ENCODE measurements around the gene ZBTB2. TPM values are rescaled to one million over a fixed set of nuclear protein-coding genes. Genes with fewer than 3 reads are reported as not detected.
"Not testable (repeated sequence)": the region's sequence is repeated elsewhere in the genome, so short reads cannot be mapped to it uniquely, and the experiment has no call there.

The ZBTB2 gene
- total and polyA plus RNA-seq, 7 experiments from 2014 or later = 13.8 to 26.7 (median 25.5) TPM

DNA sequence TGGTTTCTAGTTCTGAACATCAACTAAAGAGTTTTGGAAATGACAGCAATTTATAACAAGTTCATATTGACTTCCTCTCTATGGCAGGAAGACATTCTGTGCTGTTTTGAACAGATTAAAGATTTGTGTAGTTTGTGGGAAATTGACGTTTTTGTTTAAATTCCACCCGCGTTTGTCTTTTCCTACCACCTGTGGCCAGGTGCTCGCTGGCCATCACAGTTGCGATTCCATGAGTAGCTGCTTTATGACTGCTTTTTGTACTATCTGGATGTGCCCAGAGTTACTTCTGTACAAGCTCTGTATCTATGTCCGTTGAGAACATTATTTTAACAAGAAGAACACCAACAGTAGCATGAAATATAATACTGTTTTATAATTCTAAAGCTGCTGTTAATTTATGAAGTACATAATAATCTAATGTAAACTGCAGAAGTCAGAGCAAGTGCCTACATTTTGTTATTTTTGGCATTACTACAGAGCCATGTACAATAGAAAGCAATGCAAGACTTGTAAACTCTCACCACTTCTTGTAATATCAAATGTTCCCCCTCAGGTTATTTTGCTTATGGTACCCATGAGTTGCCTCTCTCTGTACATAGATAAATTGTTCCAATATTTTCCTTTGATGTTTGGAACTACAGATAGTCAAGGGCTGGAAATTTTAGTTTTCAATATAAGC, 33.5 kb downstream of the ZBTB2 start:
- no peaks in the 10 kb centered on the region for H3K27me3 ChIP-seq (ENCODE audit: control insufficient read depth in 2 of 2, insufficient read depth in 2 of 2, low read length in 2 of 2)
- H3K4me1 ChIP-seq (ENCODE audit: control insufficient read depth in 2 of 2, insufficient read depth in 2 of 2, low read length in 2 of 2) = no peaks in the 10 kb centered on the region
- ChIA-PET CTCF (interaction anchor here (0.6 to 0.7 kb wide), 2 partner anchors 119 to 1342 kb away, joined by 3 read pairs; no protein-coding TSS in a partner anchor), POLR2A (interaction anchor here (0.6 to 3.2 kb wide), 2 partner anchors 32 to 38 kb away, joined by 3 to 14 read pairs; no protein-coding TSS in a partner anchor)
- Mint-ChIP-seq H3K4me3 (peak overlapping the region in 1 of 10 donors; percentile 11), H3K27me3 (no peaks in the 10 kb centered on the region), H3K4me1 (peaks cover 0 to 13% (median 12%) of the 10 kb centered on the region in 7 donors), H3K36me3 (peaks cover 0 to 24% (median 17%) of the 10 kb centered on the region in 5 donors), H3K27ac (peak overlapping the region in 7 of 9 donors; percentile 4 to 65 (median 49)), H3K9me3 (no peaks in the 10 kb centered on the region)
- H3K9me3 ChIP-seq (ENCODE audit: control insufficient read depth in 2 of 3, low read length in 3 of 3) = no peaks in the 10 kb centered on the region
- ATAC-seq (no peak), DNase-seq (no peak)
- no peak overlapping the region for H3K4me3 ChIP-seq (ENCODE audit: low read length)
- no peak overlapping the region for H3K27ac ChIP-seq (ENCODE audit: low read depth, low read length)
- intact Hi-C loops (cut with micrococcal nuclease) = no loop called here
- peaks cover 0 to 12% (median 4%) of the 10 kb centered on the region in 3 experiments for H3K36me3 ChIP-seq (ENCODE audit: control insufficient read depth in 2 of 3, insufficient read depth in 3 of 3, low read length in 3 of 3)

DNA sequence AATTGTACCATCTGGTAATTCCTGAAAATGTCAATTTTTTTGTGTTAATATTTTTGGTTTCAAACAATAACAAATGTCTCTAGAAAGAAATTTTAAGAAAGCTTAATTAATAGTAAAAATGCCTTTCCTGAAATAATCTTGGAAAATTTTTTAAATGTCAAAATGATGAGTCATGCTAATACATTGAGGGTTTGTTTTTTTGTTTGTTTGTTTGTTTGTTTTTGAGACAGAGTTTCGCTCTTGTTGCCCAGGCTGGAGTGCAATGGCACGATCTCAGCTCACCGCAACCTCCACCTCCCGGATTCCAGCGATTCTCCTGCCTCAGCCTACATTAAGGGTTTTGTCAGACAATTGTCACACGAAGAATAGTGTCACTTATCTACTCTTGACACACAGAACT, 34.4 kb downstream of the ZBTB2 start:
- H3K36me3 Mint-ChIP-seq = peaks cover 0 to 17% (median 16%) of the 10 kb centered on the region in 5 donors
- H3K36me3 ChIP-seq (ENCODE audit: control insufficient read depth in 2 of 3, insufficient read depth in 3 of 3, low read length in 3 of 3); intact Hi-C loops (cut with micrococcal nuclease); H3K9me3 Mint-ChIP-seq; DNase-seq; ATAC-seq; H3K4me1 ChIP-seq (ENCODE audit: control insufficient read depth in 2 of 2, insufficient read depth in 2 of 2, low read length in 2 of 2); H3K4me3 Mint-ChIP-seq; H3K27ac ChIP-seq (ENCODE audit: low read depth, low read length); H3K4me3 ChIP-seq (ENCODE audit: low read length); H3K27me3 Mint-ChIP-seq; H3K27me3 ChIP-seq (ENCODE audit: control insufficient read depth in 2 of 2, insufficient read depth in 2 of 2, low read length in 2 of 2); H3K27ac Mint-ChIP-seq; H3K9me3 ChIP-seq (ENCODE audit: control insufficient read depth in 2 of 3, low read length in 3 of 3): not testable (repeated sequence)
- CTCF ChIA-PET = interaction anchor here (0.7 kb wide), 1 partner anchor 1341 kb away, joined by 3 read pairs; no protein-coding TSS in a partner anchor
- POLR2A ChIA-PET = interaction anchor here (1.2 to 3.2 kb wide), 2 partner anchors 33 to 36 kb away, joined by 3 to 14 read pairs; no protein-coding TSS in a partner anchor
- H3K4me1 Mint-ChIP-seq = peaks cover 0 to 13% (median 12%) of the 10 kb centered on the region in 7 donors

DNA sequence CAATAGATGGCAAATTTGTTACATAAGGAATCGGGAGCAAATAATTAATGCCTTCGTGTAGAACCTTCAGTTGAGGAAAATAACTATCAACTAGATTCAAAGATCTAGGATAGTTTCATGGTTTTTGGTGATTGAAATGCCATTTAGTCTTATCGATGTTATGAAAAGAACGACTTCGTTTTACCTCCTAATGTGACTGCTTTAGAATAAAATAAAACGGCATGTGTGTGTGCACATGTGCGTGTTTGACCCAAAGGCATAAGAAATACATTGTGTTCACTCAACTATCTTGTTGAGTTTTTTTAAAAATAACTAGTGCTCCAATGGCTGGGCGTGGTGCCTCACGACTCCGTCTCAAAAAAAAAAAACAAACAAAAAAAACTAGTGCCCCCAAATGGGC, 37.6 kb downstream of the ZBTB2 start:
- POLR2A ChIA-PET = interaction anchor here (1.2 to 3.6 kb wide), 2 partner anchors 36 to 39 kb away, joined by 3 to 19 read pairs; no protein-coding TSS in a partner anchor
- intact Hi-C loops (cut with micrococcal nuclease) = loop anchor here in 1 of 2 donors (2.0 kb wide), 1 partner anchor 53 kb away; no protein-coding TSS in a partner anchor

DNA sequence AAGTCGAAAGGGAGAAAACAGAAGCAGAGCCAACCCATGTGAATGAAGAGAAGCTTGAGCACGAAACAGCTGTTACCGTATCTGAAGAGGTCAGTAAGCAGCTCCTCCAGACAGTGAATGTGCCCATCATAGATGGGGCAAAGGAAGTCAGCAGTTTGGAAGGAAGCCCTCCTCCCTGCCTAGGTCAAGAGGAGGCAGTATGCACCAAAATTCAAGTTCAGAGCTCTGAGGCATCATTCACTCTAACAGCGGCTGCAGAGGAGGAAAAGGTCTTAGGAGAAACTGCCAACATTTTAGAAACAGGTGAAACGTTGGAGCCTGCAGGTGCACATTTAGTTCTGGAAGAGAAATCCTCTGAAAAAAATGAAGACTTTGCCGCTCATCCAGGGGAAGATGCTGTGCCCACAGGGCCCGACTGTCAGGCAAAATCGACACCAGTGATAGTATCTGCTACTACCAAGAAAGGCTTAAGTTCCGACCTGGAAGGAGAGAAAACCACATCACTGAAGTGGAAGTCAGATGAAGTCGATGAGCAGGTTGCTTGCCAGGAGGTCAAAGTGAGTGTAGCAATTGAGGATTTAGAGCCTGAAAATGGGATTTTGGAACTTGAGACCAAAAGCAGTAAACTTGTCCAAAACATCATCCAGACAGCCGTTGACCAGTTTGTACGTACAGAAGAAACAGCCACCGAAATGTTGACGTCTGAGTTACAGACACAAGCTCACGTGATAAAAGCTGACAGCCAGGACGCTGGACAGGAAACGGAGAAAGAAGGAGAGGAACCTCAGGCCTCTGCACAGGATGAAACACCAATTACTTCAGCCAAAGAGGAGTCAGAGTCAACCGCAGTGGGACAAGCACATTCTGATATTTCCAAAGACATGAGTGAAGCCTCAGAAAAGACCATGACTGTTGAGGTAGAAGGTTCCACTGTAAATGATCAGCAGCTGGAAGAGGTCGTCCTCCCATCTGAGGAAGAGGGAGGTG, 38.7 kb downstream of the ZBTB2 start:
- peaks cover 0 to 6% (median 2%) of the 10 kb centered on the region in 7 donors for H3K4me1 Mint-ChIP-seq

More for the DNA sequence above, 37.6 kb downstream of the ZBTB2 start:
- H3K27me3 Mint-ChIP-seq = no peaks in the 10 kb centered on the region
- H3K9me3 Mint-ChIP-seq = no peaks in the 10 kb centered on the region
- Histone ChIP-seq H3K27me3 (ENCODE audit: control insufficient read depth in 2 of 2, insufficient read depth in 2 of 2, low read length in 2 of 2) (no peaks in the 10 kb centered on the region), H3K9me3 (ENCODE audit: control insufficient read depth in 2 of 3, low read length in 3 of 3) (no peaks in the 10 kb centered on the region), H3K4me1 (ENCODE audit: control insufficient read depth in 2 of 2, insufficient read depth in 2 of 2, low read length in 2 of 2) (no peaks in the 10 kb centered on the region), H3K4me3 (ENCODE audit: low read length) (no peak overlapping the region), H3K36me3 (ENCODE audit: control insufficient read depth in 2 of 3, insufficient read depth in 3 of 3, low read length in 3 of 3) (no peaks in the 10 kb centered on the region), H3K27ac (ENCODE audit: low read depth, low read length) (no peak overlapping the region)
- peaks cover 0 to 13% (median 12%) of the 10 kb centered on the region in 7 donors for H3K4me1 Mint-ChIP-seq
- ATAC-seq = no peak
- DNase-seq = no peak
- peak overlapping the region in 1 of 9 donors; percentile 18 for H3K27ac Mint-ChIP-seq
- H3K36me3 Mint-ChIP-seq = peaks cover 0 to 8% (median 7%) of the 10 kb centered on the region in 5 donors
- CTCF ChIA-PET = no interaction called here
- no peak overlapping the region for H3K4me3 Mint-ChIP-seq

DNA sequence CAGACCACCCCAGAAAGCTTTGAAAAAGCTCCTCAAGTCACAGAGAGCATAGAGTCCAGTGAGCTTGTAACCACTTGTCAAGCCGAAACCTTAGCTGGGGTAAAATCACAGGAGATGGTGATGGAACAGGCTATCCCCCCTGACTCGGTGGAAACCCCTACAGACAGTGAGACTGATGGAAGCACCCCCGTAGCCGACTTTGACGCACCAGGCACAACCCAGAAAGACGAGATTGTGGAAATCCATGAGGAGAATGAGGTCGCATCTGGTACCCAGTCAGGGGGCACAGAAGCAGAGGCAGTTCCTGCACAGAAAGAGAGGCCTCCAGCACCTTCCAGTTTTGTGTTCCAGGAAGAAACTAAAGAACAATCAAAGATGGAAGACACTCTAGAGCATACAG, 39.6 kb downstream of the ZBTB2 start:
- H3K9me3 ChIP-seq (ENCODE audit: control insufficient read depth in 2 of 3, low read length in 3 of 3) = no peaks in the 10 kb centered on the region
- Mint-ChIP-seq H3K27ac (no peak overlapping the region), H3K9me3 (no peaks in the 10 kb centered on the region), H3K36me3 (peaks cover 0 to 9% (median 5%) of the 10 kb centered on the region in 5 donors), H3K4me3 (no peak overlapping the region), H3K4me1 (peaks cover 0 to 6% (median 0%) of the 10 kb centered on the region in 7 donors), H3K27me3 (peaks cover 0 to 3% (median 0%) of the 10 kb centered on the region in 5 donors)
- H3K36me3 ChIP-seq (ENCODE audit: control insufficient read depth in 2 of 3, insufficient read depth in 3 of 3, low read length in 3 of 3) = no peaks in the 10 kb centered on the region
- no peak overlapping the region for H3K27ac ChIP-seq (ENCODE audit: low read depth, low read length)
- DNase-seq (no peak), ATAC-seq (no peak)
- ChIA-PET POLR2A (interaction anchor here (3.6 kb wide), 1 partner anchor 38 kb away, joined by 19 read pairs; no protein-coding TSS in a partner anchor), CTCF (interaction anchor here (0.8 to 1.3 kb wide), 2 partner anchors 121 to 127 kb away, joined by 3 read pairs; no protein-coding TSS in a partner anchor)
- intact Hi-C loops (cut with micrococcal nuclease) = loop anchor here in 1 of 2 donors (1.0 to 2.0 kb wide), 3 partner anchors 38 to 125 kb away; no protein-coding TSS in a partner anchor
- H3K4me3 ChIP-seq (ENCODE audit: low read length) = no peak overlapping the region
- no peaks in the 10 kb centered on the region for H3K4me1 ChIP-seq (ENCODE audit: control insufficient read depth in 2 of 2, insufficient read depth in 2 of 2, low read length in 2 of 2)
- no peaks in the 10 kb centered on the region for H3K27me3 ChIP-seq (ENCODE audit: control insufficient read depth in 2 of 2, insufficient read depth in 2 of 2, low read length in 2 of 2)

More for the DNA sequence above, 38.7 kb downstream of the ZBTB2 start:
- Mint-ChIP-seq H3K9me3 (no peaks in the 10 kb centered on the region), H3K27me3 (no peaks in the 10 kb centered on the region), H3K36me3 (peaks cover 0 to 9% (median 3%) of the 10 kb centered on the region in 5 donors), H3K4me3 (no peak overlapping the region), H3K27ac (no peak overlapping the region)
- POLR2A ChIA-PET = interaction anchor here (1.2 to 3.6 kb wide), 2 partner anchors 37 to 41 kb away, joined by 3 to 19 read pairs; no protein-coding TSS in a partner anchor
- Histone ChIP-seq H3K27me3 (ENCODE audit: control insufficient read depth in 2 of 2, insufficient read depth in 2 of 2, low read length in 2 of 2) (no peaks in the 10 kb centered on the region), H3K27ac (ENCODE audit: low read depth, low read length) (no peak overlapping the region), H3K36me3 (ENCODE audit: control insufficient read depth in 2 of 3, insufficient read depth in 3 of 3, low read length in 3 of 3) (no peaks in the 10 kb centered on the region), H3K9me3 (ENCODE audit: control insufficient read depth in 2 of 3, low read length in 3 of 3) (no peaks in the 10 kb centered on the region), H3K4me3 (ENCODE audit: low read length) (no peak overlapping the region), H3K4me1 (ENCODE audit: control insufficient read depth in 2 of 2, insufficient read depth in 2 of 2, low read length in 2 of 2) (no peaks in the 10 kb centered on the region)
- no peak for DNase-seq
- CTCF ChIA-PET = interaction anchor here (0.8 to 1.3 kb wide), 3 partner anchors 121 to 133 kb away, joined by 3 read pairs; no protein-coding TSS in a partner anchor
- peak; percentile 40 for ATAC-seq
- intact Hi-C loops (cut with micrococcal nuclease) = loop anchor here in 1 of 2 donors (1.0 to 2.0 kb wide), 3 partner anchors 37 to 124 kb away; no protein-coding TSS in a partner anchor
